ENCODE results near the gene CFAP107. TPM values are rescaled to one million over a fixed set of nuclear protein-coding genes. Genes with fewer than 3 reads are reported as not detected.

Gene CFAP107
- total and polyA plus RNA-seq, 2 experiments from 2014 or later: 0.07 TPM; not detected in 1

DNA sequence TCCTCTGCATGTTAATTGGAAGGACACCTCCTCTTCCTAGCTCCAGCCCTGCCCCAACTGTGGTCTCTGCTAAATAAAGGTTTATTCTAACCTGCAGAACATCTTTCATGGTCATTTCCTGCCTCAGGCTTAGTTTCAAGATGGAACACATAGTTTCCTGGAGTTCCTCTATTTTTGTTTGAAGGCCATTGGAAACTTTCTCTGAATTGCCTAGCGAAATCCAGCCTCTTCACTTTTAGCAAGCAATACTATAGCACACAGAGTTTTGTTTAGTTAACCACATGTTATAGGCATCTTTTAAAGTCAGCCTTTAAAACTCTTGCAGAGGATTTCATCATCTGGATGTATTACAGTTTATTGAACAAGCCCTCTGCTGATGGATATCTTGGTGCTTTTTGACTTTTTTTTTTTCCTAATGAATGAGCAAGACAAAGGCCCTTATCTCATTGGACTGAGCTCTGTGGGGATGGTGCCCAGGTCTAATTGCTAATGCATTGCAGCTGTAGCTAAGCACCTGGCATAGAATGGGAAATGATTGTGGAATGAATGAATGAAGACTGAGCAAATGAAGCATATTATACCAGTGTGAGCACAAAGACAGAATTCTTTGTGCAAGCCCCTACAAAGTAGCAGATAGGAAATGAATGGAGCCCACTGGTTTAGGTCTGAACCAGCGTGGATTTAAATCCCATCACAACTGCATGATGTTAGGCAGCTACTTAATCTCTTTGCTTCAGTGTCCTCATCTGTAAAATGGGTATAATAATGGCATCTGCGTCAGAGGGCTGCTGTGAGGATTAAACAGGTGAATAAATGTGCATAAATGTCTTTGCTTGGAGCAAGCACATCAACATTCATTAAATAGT lies 641 bp upstream of the CFAP107 start:
- TF ChIP-seq POLR2AphosphoS5 (IDR thresholded peaks at IDR 0.05; ENCODE audit: low read depth) (no peak), CREB1 (CRISPR knock-in tag; IDR thresholded peaks at IDR 0.05; ENCODE audit: low read depth) (no peak), EZH2phosphoT487 (IDR thresholded peaks at IDR 0.05; ENCODE audit: unreplicated experiment) (no peak), EZH2 (IDR thresholded peaks at IDR 0.05; ENCODE audit: low read depth, unreplicated experiment) (no peak), ZNF331 (CRISPR knock-in tag; IDR thresholded peaks at IDR 0.05; ENCODE audit: low read depth) (no peak), STAT1 (IDR thresholded peaks at IDR 0.05; ENCODE audit: unreplicated experiment) (no peak), JUNB (IDR thresholded peaks at IDR 0.05; ENCODE audit: unreplicated experiment) (no peak), ZNF114 (CRISPR knock-in tag; IDR thresholded peaks at IDR 0.05) (no peak)
- TF ChIP-seq, protein P1, sequence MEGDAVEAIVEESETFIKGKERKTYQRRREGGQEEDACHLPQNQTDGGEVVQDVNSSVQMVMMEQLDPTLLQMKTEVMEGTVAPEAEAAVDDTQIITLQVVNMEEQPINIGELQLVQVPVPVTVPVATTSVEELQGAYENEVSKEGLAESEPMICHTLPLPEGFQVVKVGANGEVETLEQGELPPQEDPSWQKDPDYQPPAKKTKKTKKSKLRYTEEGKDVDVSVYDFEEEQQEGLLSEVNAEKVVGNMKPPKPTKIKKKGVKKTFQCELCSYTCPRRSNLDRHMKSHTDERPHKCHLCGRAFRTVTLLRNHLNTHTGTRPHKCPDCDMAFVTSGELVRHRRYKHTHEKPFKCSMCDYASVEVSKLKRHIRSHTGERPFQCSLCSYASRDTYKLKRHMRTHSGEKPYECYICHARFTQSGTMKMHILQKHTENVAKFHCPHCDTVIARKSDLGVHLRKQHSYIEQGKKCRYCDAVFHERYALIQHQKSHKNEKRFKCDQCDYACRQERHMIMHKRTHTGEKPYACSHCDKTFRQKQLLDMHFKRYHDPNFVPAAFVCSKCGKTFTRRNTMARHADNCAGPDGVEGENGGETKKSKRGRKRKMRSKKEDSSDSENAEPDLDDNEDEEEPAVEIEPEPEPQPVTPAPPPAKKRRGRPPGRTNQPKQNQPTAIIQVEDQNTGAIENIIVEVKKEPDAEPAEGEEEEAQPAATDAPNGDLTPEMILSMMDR (conservative IDR thresholded peaks at IDR 0.05; ENCODE audit: low read depth in 2 of 2): no peak
- TF ChIP-seq, protein P2, sequence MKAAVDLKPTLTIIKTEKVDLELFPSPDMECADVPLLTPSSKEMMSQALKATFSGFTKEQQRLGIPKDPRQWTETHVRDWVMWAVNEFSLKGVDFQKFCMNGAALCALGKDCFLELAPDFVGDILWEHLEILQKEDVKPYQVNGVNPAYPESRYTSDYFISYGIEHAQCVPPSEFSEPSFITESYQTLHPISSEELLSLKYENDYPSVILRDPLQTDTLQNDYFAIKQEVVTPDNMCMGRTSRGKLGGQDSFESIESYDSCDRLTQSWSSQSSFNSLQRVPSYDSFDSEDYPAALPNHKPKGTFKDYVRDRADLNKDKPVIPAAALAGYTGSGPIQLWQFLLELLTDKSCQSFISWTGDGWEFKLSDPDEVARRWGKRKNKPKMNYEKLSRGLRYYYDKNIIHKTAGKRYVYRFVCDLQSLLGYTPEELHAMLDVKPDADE (IDR thresholded peaks at IDR 0.05): no peak
- TF ChIP-seq, protein P3, sequence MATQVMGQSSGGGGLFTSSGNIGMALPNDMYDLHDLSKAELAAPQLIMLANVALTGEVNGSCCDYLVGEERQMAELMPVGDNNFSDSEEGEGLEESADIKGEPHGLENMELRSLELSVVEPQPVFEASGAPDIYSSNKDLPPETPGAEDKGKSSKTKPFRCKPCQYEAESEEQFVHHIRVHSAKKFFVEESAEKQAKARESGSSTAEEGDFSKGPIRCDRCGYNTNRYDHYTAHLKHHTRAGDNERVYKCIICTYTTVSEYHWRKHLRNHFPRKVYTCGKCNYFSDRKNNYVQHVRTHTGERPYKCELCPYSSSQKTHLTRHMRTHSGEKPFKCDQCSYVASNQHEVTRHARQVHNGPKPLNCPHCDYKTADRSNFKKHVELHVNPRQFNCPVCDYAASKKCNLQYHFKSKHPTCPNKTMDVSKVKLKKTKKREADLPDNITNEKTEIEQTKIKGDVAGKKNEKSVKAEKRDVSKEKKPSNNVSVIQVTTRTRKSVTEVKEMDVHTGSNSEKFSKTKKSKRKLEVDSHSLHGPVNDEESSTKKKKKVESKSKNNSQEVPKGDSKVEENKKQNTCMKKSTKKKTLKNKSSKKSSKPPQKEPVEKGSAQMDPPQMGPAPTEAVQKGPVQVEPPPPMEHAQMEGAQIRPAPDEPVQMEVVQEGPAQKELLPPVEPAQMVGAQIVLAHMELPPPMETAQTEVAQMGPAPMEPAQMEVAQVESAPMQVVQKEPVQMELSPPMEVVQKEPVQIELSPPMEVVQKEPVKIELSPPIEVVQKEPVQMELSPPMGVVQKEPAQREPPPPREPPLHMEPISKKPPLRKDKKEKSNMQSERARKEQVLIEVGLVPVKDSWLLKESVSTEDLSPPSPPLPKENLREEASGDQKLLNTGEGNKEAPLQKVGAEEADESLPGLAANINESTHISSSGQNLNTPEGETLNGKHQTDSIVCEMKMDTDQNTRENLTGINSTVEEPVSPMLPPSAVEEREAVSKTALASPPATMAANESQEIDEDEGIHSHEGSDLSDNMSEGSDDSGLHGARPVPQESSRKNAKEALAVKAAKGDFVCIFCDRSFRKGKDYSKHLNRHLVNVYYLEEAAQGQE (IDR thresholded peaks at IDR 0.05; ENCODE audit: unreplicated experiment): no peak
- TF ChIP-seq, protein P4, sequence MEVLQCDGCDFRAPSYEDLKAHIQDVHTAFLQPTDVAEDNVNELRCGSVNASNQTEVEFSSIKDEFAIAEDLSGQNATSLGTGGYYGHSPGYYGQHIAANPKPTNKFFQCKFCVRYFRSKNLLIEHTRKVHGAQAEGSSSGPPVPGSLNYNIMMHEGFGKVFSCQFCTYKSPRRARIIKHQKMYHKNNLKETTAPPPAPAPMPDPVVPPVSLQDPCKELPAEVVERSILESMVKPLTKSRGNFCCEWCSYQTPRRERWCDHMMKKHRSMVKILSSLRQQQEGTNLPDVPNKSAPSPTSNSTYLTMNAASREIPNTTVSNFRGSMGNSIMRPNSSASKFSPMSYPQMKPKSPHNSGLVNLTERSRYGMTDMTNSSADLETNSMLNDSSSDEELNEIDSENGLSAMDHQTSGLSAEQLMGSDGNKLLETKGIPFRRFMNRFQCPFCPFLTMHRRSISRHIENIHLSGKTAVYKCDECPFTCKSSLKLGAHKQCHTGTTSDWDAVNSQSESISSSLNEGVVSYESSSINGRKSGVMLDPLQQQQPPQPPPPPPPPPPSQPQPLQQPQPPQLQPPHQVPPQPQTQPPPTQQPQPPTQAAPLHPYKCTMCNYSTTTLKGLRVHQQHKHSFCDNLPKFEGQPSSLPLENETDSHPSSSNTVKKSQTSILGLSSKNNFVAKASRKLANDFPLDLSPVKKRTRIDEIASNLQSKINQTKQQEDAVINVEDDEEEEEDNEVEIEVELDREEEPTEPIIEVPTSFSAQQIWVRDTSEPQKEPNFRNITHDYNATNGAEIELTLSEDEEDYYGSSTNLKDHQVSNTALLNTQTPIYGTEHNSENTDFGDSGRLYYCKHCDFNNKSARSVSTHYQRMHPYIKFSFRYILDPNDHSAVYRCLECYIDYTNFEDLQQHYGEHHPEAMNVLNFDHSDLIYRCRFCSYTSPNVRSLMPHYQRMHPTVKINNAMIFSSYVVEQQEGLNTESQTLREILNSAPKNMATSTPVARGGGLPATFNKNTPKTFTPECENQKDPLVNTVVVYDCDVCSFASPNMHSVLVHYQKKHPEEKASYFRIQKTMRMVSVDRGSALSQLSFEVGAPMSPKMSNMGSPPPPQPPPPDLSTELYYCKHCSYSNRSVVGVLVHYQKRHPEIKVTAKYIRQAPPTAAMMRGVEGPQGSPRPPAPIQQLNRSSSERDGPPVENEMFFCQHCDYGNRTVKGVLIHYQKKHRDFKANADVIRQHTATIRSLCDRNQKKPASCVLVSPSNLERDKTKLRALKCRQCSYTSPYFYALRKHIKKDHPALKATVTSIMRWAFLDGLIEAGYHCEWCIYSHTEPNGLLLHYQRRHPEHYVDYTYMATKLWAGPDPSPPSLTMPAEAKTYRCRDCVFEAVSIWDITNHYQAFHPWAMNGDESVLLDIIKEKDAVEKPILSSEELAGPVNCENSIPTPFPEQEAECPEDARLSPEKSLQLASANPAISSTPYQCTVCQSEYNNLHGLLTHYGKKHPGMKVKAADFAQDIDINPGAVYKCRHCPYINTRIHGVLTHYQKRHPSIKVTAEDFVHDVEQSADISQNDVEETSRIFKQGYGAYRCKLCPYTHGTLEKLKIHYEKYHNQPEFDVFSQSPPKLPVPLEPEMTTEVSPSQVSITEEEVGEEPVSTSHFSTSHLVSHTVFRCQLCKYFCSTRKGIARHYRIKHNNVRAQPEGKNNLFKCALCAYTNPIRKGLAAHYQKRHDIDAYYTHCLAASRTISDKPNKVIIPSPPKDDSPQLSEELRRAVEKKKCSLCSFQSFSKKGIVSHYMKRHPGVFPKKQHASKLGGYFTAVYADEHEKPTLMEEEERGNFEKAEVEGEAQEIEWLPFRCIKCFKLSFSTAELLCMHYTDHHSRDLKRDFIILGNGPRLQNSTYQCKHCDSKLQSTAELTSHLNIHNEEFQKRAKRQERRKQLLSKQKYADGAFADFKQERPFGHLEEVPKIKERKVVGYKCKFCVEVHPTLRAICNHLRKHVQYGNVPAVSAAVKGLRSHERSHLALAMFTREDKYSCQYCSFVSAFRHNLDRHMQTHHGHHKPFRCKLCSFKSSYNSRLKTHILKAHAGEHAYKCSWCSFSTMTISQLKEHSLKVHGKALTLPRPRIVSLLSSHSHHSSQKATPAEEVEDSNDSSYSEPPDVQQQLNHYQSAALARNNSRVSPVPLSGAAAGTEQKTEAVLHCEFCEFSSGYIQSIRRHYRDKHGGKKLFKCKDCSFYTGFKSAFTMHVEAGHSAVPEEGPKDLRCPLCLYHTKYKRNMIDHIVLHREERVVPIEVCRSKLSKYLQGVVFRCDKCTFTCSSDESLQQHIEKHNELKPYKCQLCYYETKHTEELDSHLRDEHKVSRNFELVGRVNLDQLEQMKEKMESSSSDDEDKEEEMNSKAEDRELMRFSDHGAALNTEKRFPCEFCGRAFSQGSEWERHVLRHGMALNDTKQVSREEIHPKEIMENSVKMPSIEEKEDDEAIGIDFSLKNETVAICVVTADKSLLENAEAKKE (CRISPR knock-in tag; IDR thresholded peaks at IDR 0.05): no peak
- ATAC-seq: no peak
- no peak for DNase-seq (ENCODE audit: low spot score)
- no peaks in the 10 kb centered on the region for H3K79me2 ChIP-seq (replicated peaks; ENCODE audit: insufficient read depth)
- no peaks in the 10 kb centered on the region for H3K27me3 ChIP-seq (ENCODE audit: insufficient read depth)
- H3K4me3 ChIP-seq: no peak overlapping the region
- Mint-ChIP-seq H3K4me3 (no peak overlapping the region), H3K27ac (no peak overlapping the region), H3K4me1 (no peaks in the 10 kb centered on the region), H3K9me3 (peaks cover 10% of the 10 kb centered on the region; the same call in 2 of the 3 replicates), H3K27me3 (ENCODE audit: insufficient read depth, low read depth, poor library complexity) (no peaks in the 10 kb centered on the region), H3K36me3 (ENCODE audit: low read depth) (no peaks in the 10 kb centered on the region)
- H3K4me1 ChIP-seq (ENCODE audit: insufficient read depth): 0 out of 2 replicates have a peak, but pooled peaks cover 3% of the 10 kb centered on the region
- no peaks in the 10 kb centered on the region for H4K20me1 ChIP-seq (replicated peaks; ENCODE audit: insufficient read depth)
- H3K36me3 ChIP-seq (ENCODE audit: insufficient read depth): no peaks in the 10 kb centered on the region
- no peak overlapping the region for H3K4me2 ChIP-seq
- H2AFZ ChIP-seq: peak overlapping the region; percentile 52; the same call in 1 of the 2 replicates
- no peak overlapping the region for H3K27ac ChIP-seq (ENCODE audit: low read depth)
- H3K9me2 ChIP-seq (ENCODE audit: insufficient read depth): no peaks in the 10 kb centered on the region
- H3F3A ChIP-seq (replicated peaks; ENCODE audit: low read depth): no peaks in the 10 kb centered on the region
